Measurements from ENCODE around the gene RPTOR. TPM values are rescaled to one million over a fixed set of nuclear protein-coding genes. Genes with fewer than 3 reads are reported as not detected.

RPTOR gene
- total RNA-seq, 3 donors from 2014 or later (not counting 1 experiment from before 2014, with no cell fraction given) = 49.2 to 63.6 (median 55.4) TPM

DNA sequence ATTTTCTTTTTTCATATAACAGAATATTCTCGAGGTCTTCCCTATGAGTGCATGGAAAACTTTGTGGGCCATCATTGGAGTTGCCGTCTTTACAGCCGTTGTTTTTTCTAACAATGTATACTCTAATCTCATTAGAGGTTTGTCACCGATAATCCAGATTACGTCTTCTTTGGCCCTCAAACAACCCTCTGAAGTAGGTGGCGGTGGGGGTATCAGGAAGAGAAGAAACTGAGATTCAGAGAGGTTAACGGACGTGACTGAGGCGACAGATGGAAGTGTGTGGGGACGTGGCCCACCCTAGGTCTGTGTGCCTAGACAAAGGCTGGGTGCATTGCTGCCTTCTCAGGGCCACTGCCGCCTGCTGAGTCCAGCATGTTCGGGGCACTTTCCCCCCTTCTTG lies 63.7 kb downstream of the RPTOR start:
- H3K27me3 ChIP-seq (ENCODE audit: control insufficient read depth, insufficient read depth, low read length) = no peaks in the 10 kb centered on the region
- Mint-ChIP-seq H3K27ac (no peak overlapping the region), H3K4me1 (peaks cover 34 to 49% of the 10 kb centered on the region in 2 donors), H3K4me3 (no peak overlapping the region), H3K9me3 (no peaks in the 10 kb centered on the region), H3K36me3 (no peaks in the 10 kb centered on the region), H3K27me3 (ENCODE audit: low read depth in 2 of 2) (no peaks in the 10 kb centered on the region)
- WGBS (ENCODE audit: insufficient coverage) = 97% methylated on average over 12 of the region's 12 CpGs
- ATAC-seq (no peak), DNase-seq (no peak)
- peaks cover 3% of the 10 kb centered on the region for H3K4me1 ChIP-seq (ENCODE audit: control insufficient read depth, insufficient read depth, low read length)
- no peak overlapping the region for H3K27ac ChIP-seq (ENCODE audit: low read length)
- TF ChIP-seq, protein P1, sequence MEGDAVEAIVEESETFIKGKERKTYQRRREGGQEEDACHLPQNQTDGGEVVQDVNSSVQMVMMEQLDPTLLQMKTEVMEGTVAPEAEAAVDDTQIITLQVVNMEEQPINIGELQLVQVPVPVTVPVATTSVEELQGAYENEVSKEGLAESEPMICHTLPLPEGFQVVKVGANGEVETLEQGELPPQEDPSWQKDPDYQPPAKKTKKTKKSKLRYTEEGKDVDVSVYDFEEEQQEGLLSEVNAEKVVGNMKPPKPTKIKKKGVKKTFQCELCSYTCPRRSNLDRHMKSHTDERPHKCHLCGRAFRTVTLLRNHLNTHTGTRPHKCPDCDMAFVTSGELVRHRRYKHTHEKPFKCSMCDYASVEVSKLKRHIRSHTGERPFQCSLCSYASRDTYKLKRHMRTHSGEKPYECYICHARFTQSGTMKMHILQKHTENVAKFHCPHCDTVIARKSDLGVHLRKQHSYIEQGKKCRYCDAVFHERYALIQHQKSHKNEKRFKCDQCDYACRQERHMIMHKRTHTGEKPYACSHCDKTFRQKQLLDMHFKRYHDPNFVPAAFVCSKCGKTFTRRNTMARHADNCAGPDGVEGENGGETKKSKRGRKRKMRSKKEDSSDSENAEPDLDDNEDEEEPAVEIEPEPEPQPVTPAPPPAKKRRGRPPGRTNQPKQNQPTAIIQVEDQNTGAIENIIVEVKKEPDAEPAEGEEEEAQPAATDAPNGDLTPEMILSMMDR (IDR thresholded peaks at IDR 0.05) = no peak
- no peaks in the 10 kb centered on the region for H3K9me3 ChIP-seq (ENCODE audit: control insufficient read depth, insufficient read depth, low read length)
- intact Hi-C loops (cut with micrococcal nuclease) = no loop called here
- no peak overlapping the region for H3K4me3 ChIP-seq (ENCODE audit: low read length)
- H3K36me3 ChIP-seq (ENCODE audit: control insufficient read depth, insufficient read depth, low read length) = no peaks in the 10 kb centered on the region

DNA sequence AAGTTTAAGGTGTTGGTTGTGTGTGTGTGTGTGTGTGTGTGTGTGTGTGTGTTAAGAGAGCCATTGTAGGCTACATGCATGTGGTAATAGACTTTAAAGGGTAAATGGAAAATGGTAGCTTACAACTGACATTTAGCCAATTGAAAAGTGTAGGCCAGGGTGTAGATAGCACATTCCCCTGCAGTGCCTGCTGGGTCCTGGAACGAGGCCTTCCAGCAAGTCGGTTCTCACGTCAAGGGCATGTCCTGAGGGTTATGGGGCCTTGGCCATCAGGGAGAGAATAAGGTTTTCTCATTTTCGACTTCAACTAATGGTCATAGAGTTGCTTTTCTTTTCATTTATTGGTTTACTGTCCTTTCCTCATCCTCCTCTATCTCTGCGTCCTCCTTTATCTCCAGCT lies 65.1 kb downstream of the RPTOR start:
- no peaks in the 10 kb centered on the region for H3K27me3 ChIP-seq (ENCODE audit: control insufficient read depth, insufficient read depth, low read length)
- H3K36me3 Mint-ChIP-seq = no peaks in the 10 kb centered on the region
- WGBS (ENCODE audit: insufficient coverage) = 88% methylated on average over 5 of the region's 5 CpGs
- H3K27ac ChIP-seq (ENCODE audit: low read length) = no peak overlapping the region
- H3K4me1 ChIP-seq (ENCODE audit: control insufficient read depth, insufficient read depth, low read length) = no peaks in the 10 kb centered on the region
- intact Hi-C loops (cut with micrococcal nuclease) = no loop called here
- H3K36me3 ChIP-seq (ENCODE audit: control insufficient read depth, insufficient read depth, low read length) = no peaks in the 10 kb centered on the region
- TF ChIP-seq, protein P1 (IDR thresholded peaks at IDR 0.05) = no peak
- H3K27me3 Mint-ChIP-seq (ENCODE audit: low read depth in 2 of 2) = no peaks in the 10 kb centered on the region
- no peak for DNase-seq
- no peak for ATAC-seq
- H3K9me3 ChIP-seq (ENCODE audit: control insufficient read depth, insufficient read depth, low read length) = no peaks in the 10 kb centered on the region
- no peaks in the 10 kb centered on the region for H3K9me3 Mint-ChIP-seq
- peaks cover 37 to 52% of the 10 kb centered on the region in 2 donors for H3K4me1 Mint-ChIP-seq
- H3K4me3 Mint-ChIP-seq = no peak overlapping the region
- H3K4me3 ChIP-seq (ENCODE audit: low read length) = no peak overlapping the region
- H3K27ac Mint-ChIP-seq = no peak overlapping the region

DNA sequence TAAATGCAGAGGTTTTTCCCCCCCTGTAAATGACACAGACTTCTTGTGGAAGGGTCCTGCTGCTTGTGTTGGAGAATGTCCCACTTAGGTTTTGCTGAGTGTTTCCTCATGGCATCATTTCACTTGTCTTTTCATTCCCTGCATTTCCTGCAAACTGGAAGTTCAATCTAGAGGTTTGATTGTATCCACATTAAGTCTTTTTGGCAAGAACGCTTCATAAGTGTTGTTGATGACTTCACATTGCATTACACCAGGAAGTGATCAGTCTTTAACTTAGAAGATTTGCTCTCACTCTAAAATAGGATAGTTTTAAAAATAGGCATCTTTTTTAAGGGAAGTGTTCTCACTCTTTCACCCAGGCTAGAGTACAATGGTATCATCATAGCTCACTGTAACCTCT lies 67.2 kb downstream of the RPTOR start:
- Histone ChIP-seq H3K27me3 (ENCODE audit: control insufficient read depth, insufficient read depth, low read length) (no peaks in the 10 kb centered on the region), H3K9me3 (ENCODE audit: control insufficient read depth, insufficient read depth, low read length) (no peaks in the 10 kb centered on the region), H3K4me1 (ENCODE audit: control insufficient read depth, insufficient read depth, low read length) (no peaks in the 10 kb centered on the region), H3K36me3 (ENCODE audit: control insufficient read depth, insufficient read depth, low read length) (no peaks in the 10 kb centered on the region), H3K27ac (ENCODE audit: low read length) (no peak overlapping the region), H3K4me3 (ENCODE audit: low read length) (no peak overlapping the region)
- Mint-ChIP-seq H3K27me3 (ENCODE audit: low read depth in 2 of 2) (no peaks in the 10 kb centered on the region), H3K36me3 (no peaks in the 10 kb centered on the region), H3K27ac (no peak overlapping the region), H3K4me3 (no peak overlapping the region), H3K9me3 (no peaks in the 10 kb centered on the region), H3K4me1 (peaks cover 32 to 51% of the 10 kb centered on the region in 2 donors)
- ATAC-seq (no peak), DNase-seq (no peak)
- TF ChIP-seq, protein P1 (IDR thresholded peaks at IDR 0.05) = no peak
- intact Hi-C loops (cut with micrococcal nuclease) = no loop called here
- 83% methylated on average over 1 of the region's 1 CpG for WGBS (ENCODE audit: insufficient coverage)

DNA sequence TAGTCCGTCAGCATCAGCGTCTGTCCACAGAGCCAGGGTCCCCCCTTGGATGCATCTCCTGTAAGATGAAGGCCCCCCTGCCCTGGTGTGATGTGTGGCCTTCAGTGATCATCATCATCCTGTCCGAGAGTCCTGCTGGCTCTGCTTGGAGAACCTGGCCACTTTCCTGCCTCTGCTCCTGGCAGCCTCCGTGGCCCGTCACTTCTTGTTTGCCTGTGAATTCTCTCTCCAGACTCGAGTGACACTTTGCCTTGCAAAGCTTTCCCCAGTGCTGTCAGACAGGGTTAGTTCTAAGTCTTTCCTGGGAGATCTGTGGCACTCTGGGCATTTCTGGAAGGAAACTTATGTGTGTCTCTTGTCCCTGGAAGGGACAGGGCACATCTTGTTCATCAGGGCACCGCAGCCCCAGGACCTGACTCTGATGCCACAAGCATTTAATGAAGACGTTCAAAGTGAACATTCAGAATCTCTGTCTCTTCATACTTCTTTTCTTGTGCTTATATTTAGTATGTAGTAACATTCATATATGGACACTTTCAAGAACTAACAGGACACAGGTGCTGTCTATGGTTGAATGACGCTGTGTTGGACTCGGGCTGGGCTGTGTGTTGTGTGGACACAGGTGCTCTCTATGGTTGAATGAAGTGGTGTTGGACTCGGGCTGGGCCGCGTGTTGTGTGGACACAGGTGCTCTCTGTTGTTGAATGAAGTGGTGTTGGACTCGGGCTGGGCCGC lies 68.5 kb downstream of the RPTOR start:
- H3K9me3 ChIP-seq (ENCODE audit: control insufficient read depth, insufficient read depth, low read length) = no peaks in the 10 kb centered on the region
- H3K9me3 Mint-ChIP-seq = no peaks in the 10 kb centered on the region
- TF ChIP-seq, protein P1 (IDR thresholded peaks at IDR 0.05) = no peak
- H3K27ac Mint-ChIP-seq = peak overlapping the region in 1 of 2 donors; percentile 27
- 88% methylated on average over 14 of the region's 15 CpGs for WGBS (ENCODE audit: insufficient coverage)
- no peaks in the 10 kb centered on the region for H3K27me3 ChIP-seq (ENCODE audit: control insufficient read depth, insufficient read depth, low read length)
- no peak overlapping the region for H3K4me3 ChIP-seq (ENCODE audit: low read length)
- no peaks in the 10 kb centered on the region for H3K4me1 ChIP-seq (ENCODE audit: control insufficient read depth, insufficient read depth, low read length)
- peaks cover 31 to 51% of the 10 kb centered on the region in 2 donors for H3K4me1 Mint-ChIP-seq
- no peak overlapping the region for H3K4me3 Mint-ChIP-seq
- no peaks in the 10 kb centered on the region for H3K36me3 Mint-ChIP-seq
- H3K27me3 Mint-ChIP-seq (ENCODE audit: low read depth in 2 of 2) = no peaks in the 10 kb centered on the region
- no peak overlapping the region for H3K27ac ChIP-seq (ENCODE audit: low read length)
- no peak for DNase-seq
- intact Hi-C loops (cut with micrococcal nuclease) = no loop called here
- no peak for ATAC-seq
- H3K36me3 ChIP-seq (ENCODE audit: control insufficient read depth, insufficient read depth, low read length) = no peaks in the 10 kb centered on the region
